PC-9 (cell line): ENCODE results near the gene TCF4.

Source experiments
- EZH2 ChIP-seq: fragments of 200-600 bp; sonication (generic); IDR thresholded peaks from 2 replicates; pipeline ENCODE4 v1.8.0; 2017; ENCODE audit warnings: antibody characterized with exemption, low read depth
- TF ChIP-seq, protein P1 (sequence below): fragments of 200-600 bp; sonication (generic); conservative IDR thresholded peaks from 2 replicates; pipeline ENCODE4 v1.6.1; 2017; ENCODE audit warnings: mixed run types, antibody characterized with exemption, mild to moderate bottlenecking, moderate library complexity

GRCh38 chr18:55179425-55179824 is 408.6 kb downstream of the TCF4 start:
- TF ChIP-seq, protein P1, sequence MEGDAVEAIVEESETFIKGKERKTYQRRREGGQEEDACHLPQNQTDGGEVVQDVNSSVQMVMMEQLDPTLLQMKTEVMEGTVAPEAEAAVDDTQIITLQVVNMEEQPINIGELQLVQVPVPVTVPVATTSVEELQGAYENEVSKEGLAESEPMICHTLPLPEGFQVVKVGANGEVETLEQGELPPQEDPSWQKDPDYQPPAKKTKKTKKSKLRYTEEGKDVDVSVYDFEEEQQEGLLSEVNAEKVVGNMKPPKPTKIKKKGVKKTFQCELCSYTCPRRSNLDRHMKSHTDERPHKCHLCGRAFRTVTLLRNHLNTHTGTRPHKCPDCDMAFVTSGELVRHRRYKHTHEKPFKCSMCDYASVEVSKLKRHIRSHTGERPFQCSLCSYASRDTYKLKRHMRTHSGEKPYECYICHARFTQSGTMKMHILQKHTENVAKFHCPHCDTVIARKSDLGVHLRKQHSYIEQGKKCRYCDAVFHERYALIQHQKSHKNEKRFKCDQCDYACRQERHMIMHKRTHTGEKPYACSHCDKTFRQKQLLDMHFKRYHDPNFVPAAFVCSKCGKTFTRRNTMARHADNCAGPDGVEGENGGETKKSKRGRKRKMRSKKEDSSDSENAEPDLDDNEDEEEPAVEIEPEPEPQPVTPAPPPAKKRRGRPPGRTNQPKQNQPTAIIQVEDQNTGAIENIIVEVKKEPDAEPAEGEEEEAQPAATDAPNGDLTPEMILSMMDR, result no peak
- TF ChIP-seq EZH2, result no peak
